COLO668 (cell line): ENCODE data around the gene TMEM145.
"Not testable (repeated sequence)": the region's sequence is repeated elsewhere in the genome, so short reads cannot be mapped to it uniquely, and the experiment has no call there.

Experiments
- DNase-seq: peaks from one replicate; lab custom pipeline; 2025; ENCODE audit not compliant: unreplicated experiment; lab: John Stamatoyannopoulos, UW

The TMEM145 gene

GRCh38 chr19:42333975-42334696 lies 21.0 kb downstream of the TMEM145 start:
- DNase-seq = no peak

GRCh38 chr19:42334697-42335373 lies 21.7 kb downstream of the TMEM145 start:
- no peak for DNase-seq

- no peak for DNase-seq
Observed at GRCh38 chr19:42335374-42335936, 22.3 kb downstream of the TMEM145 start.

GRCh38 chr19:42335971-42336370 lies 22.9 kb downstream of the TMEM145 start:
- DNase-seq = no peak

GRCh38 chr19:42339126-42339860 lies 26.2 kb downstream of the TMEM145 start:
- not testable (repeated sequence) for DNase-seq

GRCh38 chr19:42339922-42340321 lies 26.8 kb downstream of the TMEM145 start:
- DNase-seq = not testable (repeated sequence)

- no peak for DNase-seq
Observed at GRCh38 chr19:42343344-42344110, 30.4 kb downstream of the TMEM145 start.

GRCh38 chr19:42344336-42344893 lies 31.3 kb downstream of the TMEM145 start:
- DNase-seq = no peak

GRCh38 chr19:42345191-42345812 lies 32.2 kb downstream of the TMEM145 start:
- DNase-seq = no peak

- no peak for DNase-seq
Observed at GRCh38 chr19:42348211-42348610, 35.1 kb downstream of the TMEM145 start.

- no peak for DNase-seq
Observed at GRCh38 chr19:42349378-42350107, 36.4 kb downstream of the TMEM145 start.

- no peak for DNase-seq
Observed at GRCh38 chr19:42350417-42350816, 37.3 kb downstream of the TMEM145 start.

GRCh38 chr19:42351079-42351735 lies 38.1 kb downstream of the TMEM145 start:
- DNase-seq = no peak

GRCh38 chr19:42352301-42353259 lies 39.5 kb downstream of the TMEM145 start:
- DNase-seq = peak; percentile 34

- no peak for DNase-seq
Observed at GRCh38 chr19:42353341-42354015, 40.4 kb downstream of the TMEM145 start.

- DNase-seq = no peak
Observed at GRCh38 chr19:42355896-42356295, 42.8 kb downstream of the TMEM145 start.

GRCh38 chr19:42356686-42357085 lies 43.6 kb downstream of the TMEM145 start:
- DNase-seq = no peak
